ENCODE measurements around the gene KCTD10.

KCTD10 gene

DNA sequence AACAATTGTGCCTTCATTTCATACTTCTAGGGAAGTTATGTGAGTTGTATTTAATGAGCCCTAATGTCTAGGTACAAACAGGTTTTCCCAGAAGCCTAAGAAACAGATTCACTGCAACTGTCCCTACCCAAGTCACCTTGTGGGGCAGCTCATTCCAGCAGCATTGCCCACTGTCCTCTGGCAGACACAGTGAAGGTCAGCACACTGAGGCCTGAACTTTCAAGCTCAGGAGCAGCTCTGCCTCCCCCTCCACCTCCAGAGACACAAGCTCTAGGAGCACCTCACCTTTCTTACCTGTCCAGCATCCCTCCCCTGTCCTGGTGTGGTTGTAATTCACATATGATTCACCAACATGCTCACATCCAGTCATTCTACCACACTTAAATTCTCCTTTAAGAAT, 16.0 kb upstream of the KCTD10 start:
- DNase-seq (ENCODE audit: insufficient read length) (no peak), FAIRE-seq (no peak)
- TF ChIP-seq POLR2AphosphoS5 (IDR thresholded peaks at IDR 0.05; ENCODE audit: low read depth, low read length): no peak
- no peak for TF ChIP-seq TAF1 (IDR thresholded peaks at IDR 0.05; ENCODE audit: borderline replicate concordance, low read depth, low read length)
- TF ChIP-seq POLR2A (IDR thresholded peaks at IDR 0.05; ENCODE audit: low read depth, low read length): no peak

DNA sequence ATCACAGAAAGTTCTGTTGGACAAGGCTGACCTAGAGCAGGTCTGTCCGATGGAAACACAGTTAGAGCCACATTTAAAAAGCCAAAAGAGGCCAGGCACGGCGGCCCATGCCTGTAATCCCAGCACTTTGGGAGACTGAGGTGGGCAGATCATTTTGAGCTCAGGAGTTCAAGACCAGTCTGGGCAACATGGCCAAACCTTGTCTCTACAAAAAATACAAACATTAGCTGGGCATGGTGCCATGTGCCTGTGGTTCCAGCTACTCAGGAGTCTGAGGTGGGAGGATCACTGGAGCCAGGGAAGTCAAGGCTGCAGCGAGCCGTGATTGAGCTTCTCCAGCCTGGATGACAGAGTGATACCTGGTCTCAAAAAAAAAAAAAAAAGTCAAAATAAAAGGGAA, 15.3 kb upstream of the KCTD10 start:
- TF ChIP-seq TAF1 (IDR thresholded peaks at IDR 0.05; ENCODE audit: borderline replicate concordance, low read depth, low read length) (no peak), POLR2A (IDR thresholded peaks at IDR 0.05; ENCODE audit: low read depth, low read length) (no peak)
- no peak for FAIRE-seq
- DNase-seq (ENCODE audit: insufficient read length): no peak

DNA sequence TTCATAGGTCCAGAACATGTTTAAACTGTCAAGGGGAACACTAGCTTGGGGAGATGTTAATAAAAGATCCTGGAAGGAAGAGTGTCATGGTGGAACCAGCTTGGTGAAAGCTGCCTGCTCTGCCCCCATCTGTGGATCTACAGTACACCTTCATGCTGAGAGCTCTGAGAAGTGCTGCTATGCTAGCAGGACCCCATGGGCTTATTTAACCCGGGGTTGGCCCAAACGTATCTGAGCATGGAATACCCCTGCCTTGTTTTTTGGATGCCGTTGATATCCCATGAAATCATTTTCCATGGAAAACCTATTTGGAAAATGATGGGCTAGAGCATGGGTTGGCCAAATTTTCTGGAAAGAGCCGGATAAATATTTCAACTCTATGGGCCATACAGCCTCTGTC, 14.6 kb upstream of the KCTD10 start:
- DNase-seq (ENCODE audit: insufficient read length): no peak
- no peak for TF ChIP-seq TAF1 (IDR thresholded peaks at IDR 0.05; ENCODE audit: borderline replicate concordance, low read depth, low read length)
- TF ChIP-seq POLR2A (IDR thresholded peaks at IDR 0.05; ENCODE audit: low read depth, low read length): no peak
- no peak for TF ChIP-seq POLR2AphosphoS5 (IDR thresholded peaks at IDR 0.05; ENCODE audit: low read depth, low read length)
- FAIRE-seq: no peak

DNA sequence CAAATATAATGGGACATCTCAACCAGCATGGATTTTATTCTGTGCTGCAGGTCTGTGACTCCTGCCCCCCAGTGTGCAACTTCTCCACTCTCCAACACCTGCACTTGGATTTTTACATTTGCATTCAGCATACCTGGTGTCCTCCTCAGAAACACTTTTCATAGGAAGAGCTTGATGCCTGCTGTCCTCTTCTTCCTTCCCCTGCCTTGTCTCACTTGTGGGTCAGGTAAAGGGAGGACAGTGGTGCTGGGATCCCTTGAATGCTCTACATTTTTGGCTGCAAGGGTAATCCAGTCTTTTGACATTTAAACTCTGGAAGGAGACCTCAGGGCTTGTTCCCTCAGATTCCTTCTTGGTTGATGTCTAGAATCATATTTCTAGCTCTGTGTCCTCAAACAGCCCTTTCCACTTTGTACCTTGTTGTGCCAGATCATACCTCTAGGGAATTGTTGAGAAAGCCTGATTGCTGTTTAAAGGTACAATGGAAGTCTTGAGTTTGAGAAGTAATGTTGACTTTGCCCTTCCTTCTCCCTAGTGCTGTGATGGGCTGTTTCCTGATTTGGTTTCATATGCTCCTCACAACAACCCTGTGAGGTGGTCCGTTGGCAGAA, 13.0 kb upstream of the KCTD10 start:
- FAIRE-seq: no peak
- no peak for DNase-seq (ENCODE audit: insufficient read length)
- TF ChIP-seq POLR2A (IDR thresholded peaks at IDR 0.05; ENCODE audit: low read depth, low read length) (no peak), TAF1 (IDR thresholded peaks at IDR 0.05; ENCODE audit: borderline replicate concordance, low read depth, low read length) (no peak), POLR2AphosphoS5 (IDR thresholded peaks at IDR 0.05; ENCODE audit: low read depth, low read length) (no peak)

DNA sequence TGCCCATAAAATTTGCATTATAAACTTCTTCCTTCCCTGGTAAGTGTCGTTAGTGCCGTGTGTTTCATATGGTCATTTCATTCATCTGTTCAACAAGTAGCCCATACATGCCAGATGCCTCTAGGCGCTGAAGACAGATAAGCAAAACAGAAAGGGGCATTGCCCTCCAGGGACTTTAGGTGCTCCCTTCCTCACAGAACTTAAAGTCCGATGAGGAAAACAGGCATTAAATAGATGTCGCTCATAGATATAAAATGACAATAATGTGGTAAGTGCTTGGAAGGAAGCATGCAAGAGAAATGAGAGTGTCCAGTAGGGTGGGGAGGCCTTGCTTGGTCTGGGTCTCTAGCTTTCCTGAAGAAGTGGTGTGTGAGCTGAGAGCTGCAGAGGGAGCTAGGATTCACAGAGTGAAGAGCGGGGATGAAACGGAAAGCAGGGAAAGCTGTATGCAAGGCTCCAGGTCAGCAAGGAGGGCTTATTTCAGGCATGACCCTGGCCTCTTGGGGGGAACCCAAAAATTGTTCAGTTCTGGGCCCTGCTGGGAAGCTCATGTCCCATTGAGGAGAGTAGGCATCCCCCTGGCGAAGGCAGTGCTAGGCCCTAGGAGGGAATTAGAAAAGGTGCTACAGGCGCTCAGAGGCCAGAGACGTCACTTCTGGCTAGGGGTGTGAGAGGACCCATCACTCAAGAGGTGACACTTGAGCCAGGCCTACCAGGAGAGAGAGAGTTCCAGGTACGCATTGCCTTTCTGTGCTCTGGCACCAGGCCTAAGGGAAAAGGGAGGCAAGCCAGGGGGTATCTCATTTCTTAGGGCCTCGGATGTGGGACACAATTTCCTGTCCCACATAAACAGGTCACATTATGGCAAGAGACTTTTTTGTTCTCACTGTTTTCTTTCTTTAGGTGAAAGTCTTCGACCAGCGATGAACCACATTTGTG, 12.2 kb upstream of the KCTD10 start:
- no peak for DNase-seq (ENCODE audit: insufficient read length)
- TF ChIP-seq POLR2A (IDR thresholded peaks at IDR 0.05; ENCODE audit: low read depth, low read length) (no peak), TAF1 (IDR thresholded peaks at IDR 0.05; ENCODE audit: borderline replicate concordance, low read depth, low read length) (no peak), POLR2AphosphoS5 (IDR thresholded peaks at IDR 0.05; ENCODE audit: low read depth, low read length) (no peak)

DNA sequence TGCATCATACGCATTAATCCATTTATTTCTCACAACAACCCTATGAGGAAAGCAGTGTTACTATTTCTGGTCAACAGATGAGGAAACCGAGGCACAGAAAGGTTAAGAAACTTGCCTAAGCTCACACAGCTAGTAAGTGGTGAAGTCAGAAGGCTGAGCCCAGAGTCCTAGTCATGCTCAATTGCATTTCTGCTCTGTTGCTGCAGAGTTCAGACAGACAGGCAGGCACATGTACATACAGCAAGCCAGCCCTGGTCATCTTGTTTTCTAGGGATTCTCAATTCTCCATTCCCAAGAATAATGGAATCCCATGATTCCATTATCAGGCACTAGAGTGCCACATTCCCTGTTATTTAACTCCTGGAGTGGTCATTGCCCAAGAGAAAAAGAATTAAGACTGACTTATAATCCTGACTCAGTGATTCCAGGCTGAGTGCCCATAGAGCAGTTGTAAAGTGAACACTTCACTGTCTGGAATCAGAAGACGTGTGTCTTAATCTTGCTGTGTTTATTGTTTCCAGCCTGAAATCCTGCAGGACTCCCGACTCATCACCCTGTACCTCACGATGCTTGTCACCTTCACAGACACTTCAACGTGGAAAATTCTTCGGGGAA, 11.1 kb upstream of the KCTD10 start:
- no peak for TF ChIP-seq POLR2A (IDR thresholded peaks at IDR 0.05; ENCODE audit: low read depth, low read length)
- TF ChIP-seq POLR2AphosphoS5 (IDR thresholded peaks at IDR 0.05; ENCODE audit: low read depth, low read length): no peak
- no peak for TF ChIP-seq TAF1 (IDR thresholded peaks at IDR 0.05; ENCODE audit: borderline replicate concordance, low read depth, low read length)
- no peak for DNase-seq (ENCODE audit: insufficient read length)
- FAIRE-seq: no peak

More for the DNA sequence above, 12.2 kb upstream of the KCTD10 start:
- no peak for FAIRE-seq

DNA sequence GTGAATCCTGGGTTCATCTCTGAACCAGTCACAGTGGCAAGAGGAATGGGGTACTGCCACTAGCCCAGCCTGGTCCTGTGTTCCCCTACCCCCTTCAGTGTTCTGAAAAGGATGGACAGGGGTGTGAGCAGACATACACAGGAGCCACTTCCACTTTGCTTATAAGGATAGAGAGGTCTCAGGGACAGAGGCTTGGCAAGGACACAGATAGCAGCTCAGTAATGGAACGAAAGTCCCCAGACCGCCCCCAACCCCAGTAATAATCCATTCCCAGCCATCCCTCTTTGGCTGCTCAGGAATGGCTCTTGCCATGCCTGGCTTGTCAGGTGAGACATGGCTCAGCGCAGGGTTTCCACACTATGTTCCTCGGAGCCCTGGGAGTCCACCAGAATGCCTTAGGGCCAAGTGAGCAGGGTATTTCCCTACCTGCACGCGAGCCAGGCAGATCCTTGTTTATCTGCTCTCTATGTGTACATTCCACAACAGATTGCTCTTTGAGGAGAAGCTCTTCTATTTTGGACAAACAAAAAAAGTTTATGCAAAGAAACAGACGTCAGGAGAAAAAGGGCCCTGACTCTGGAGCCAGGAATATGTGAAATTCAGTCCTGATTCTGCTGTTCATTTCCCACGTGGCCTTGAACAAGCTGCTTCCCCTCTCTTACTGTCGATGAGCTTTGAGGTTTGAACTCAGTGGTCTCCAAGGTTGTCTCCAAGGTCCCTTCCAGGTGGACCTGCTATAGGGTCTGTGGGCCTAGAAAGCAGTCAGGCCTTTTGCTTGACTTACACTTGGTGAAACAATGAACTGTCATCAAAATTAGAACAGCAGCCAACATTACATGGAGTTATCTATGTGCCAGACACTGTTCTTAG, 10.3 kb upstream of the KCTD10 start:
- no peak for DNase-seq (ENCODE audit: insufficient read length)
- TF ChIP-seq POLR2A (IDR thresholded peaks at IDR 0.05; ENCODE audit: low read depth, low read length) (no peak), POLR2AphosphoS5 (IDR thresholded peaks at IDR 0.05; ENCODE audit: low read depth, low read length) (no peak), TAF1 (IDR thresholded peaks at IDR 0.05; ENCODE audit: borderline replicate concordance, low read depth, low read length) (no peak)
- FAIRE-seq: no peak

DNA sequence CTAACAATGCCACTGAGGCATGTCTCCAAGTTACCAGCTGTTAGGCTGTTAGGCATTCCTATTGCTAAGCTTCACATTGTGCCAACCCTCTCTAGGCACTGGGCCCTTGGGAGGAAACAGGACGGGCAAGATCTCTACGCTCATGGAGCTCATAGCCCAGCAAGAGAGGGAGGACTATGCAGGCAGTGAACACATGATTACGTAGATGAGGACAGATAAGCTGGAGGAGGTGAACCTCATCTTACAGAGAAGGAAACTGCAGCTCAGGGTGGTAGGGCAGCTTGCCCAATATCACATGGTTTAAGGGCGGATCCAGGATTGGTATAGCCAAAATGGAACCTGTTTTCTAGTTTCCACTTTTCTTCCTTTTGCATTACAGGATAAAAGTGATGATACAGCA, 8.1 kb upstream of the KCTD10 start:
- TF ChIP-seq POLR2AphosphoS5 (IDR thresholded peaks at IDR 0.05; ENCODE audit: low read depth, low read length) (no peak), POLR2A (IDR thresholded peaks at IDR 0.05; ENCODE audit: low read depth, low read length) (no peak), TAF1 (IDR thresholded peaks at IDR 0.05; ENCODE audit: borderline replicate concordance, low read depth, low read length) (no peak)
- no peak for FAIRE-seq
- no peak for DNase-seq (ENCODE audit: insufficient read length)

DNA sequence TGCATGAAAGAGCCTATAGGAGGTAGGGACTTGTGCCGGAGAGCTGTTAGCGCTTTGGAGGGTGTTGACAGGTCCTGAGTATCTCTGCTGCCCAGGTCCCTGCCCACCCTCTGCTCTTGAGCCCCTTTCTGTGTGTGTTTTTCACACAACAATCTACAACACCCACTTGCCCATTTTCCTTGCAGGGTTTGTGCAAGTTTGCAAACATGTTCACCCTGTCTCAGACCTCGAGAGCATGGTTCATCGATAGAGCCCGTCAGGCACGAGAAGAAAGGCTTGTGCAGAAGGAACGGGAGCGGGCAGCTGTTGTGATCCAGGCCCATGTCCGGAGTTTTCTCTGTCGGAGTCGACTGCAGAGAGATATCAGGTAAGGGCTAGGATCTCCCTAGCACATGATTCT, 6.2 kb upstream of the KCTD10 start:
- DNase-seq (ENCODE audit: insufficient read length) (no peak), FAIRE-seq (no peak)
- TF ChIP-seq TAF1 (IDR thresholded peaks at IDR 0.05; ENCODE audit: borderline replicate concordance, low read depth, low read length): no peak
- TF ChIP-seq POLR2A (IDR thresholded peaks at IDR 0.05; ENCODE audit: low read depth, low read length): no peak
- TF ChIP-seq POLR2AphosphoS5 (IDR thresholded peaks at IDR 0.05; ENCODE audit: low read depth, low read length): no peak

DNA sequence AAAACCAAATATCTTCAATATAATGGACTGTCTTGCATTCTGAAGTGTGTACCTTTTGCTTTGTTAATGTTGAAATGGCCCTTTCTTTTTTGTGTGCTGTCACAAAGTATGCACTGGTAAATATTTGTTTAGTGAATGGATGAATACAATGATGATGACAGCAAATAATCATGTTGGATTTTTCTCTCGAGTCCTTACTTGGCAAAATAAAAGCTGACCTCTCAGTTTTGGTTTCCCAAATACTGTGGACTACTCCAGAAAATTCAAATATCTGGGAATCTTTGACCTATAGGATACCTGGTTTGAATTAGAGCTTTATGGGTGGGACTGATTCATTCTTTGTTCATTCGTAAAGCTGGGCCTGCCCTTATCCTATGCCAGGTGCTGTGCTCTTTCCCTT, 5.8 kb upstream of the KCTD10 start:
- DNase-seq (ENCODE audit: insufficient read length) (no peak), FAIRE-seq (no peak)
- TF ChIP-seq POLR2A (IDR thresholded peaks at IDR 0.05; ENCODE audit: low read depth, low read length): no peak
- TF ChIP-seq POLR2AphosphoS5 (IDR thresholded peaks at IDR 0.05; ENCODE audit: low read depth, low read length): no peak

DNA sequence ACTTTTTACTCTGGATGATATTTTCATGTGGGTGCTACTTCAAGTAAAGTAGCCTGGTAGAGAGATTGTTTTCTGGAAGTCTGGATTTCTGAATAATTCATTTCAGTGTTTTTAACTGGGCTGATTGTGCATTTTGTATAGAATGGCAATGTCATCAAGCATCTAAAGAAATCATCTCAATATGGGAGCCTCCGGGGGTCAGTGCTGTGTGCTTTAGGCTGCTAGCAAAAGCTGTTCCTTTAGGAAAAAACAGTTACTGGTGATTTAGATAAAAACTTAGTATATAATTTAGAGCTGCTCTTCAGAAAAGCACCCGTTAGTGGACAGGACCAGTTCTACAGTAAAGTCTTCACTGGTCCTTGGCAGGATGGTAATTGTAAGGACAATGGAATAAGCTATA, 5.4 kb upstream of the KCTD10 start:
- FAIRE-seq (no peak), DNase-seq (ENCODE audit: insufficient read length) (no peak)
- no peak for TF ChIP-seq TAF1 (IDR thresholded peaks at IDR 0.05; ENCODE audit: borderline replicate concordance, low read depth, low read length)
